ENCODE data around the gene PIPOX.

PIPOX gene

DNA sequence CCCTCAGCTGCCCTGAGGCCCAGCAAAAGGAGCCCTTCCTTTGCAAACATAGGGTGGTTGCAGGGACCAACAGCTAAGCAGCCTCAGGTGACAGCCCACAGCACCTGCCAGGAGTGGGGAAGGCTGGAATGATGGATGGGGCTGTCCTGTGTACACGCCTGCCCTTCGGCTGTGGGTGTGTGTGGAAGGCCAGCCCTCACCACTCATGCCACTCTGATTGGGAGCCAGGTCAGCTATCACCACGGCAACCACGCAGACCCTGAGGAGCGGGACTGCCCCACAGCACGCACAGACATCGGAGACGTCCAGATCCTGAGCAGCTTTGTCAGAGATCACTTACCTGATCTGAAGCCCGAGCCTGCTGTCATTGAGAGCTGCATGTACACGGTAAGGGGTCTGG, 11.9 kb downstream of the PIPOX start:
- Histone ChIP-seq H3K27ac (ENCODE audit: low read length) (no peak overlapping the region), H3K4me3 (ENCODE audit: low read length) (no peak overlapping the region), H3K9me3 (ENCODE audit: control insufficient read depth, low read depth, low read length) (no peaks in the 10 kb centered on the region), H3K36me3 (ENCODE audit: control insufficient read depth, low read depth, low read length) (no peaks in the 10 kb centered on the region), H3K9ac (ENCODE audit: low read length) (no peak overlapping the region), H3K4me1 (ENCODE audit: control insufficient read depth, low read depth, low read length) (no peaks in the 10 kb centered on the region), H3K27me3 (ENCODE audit: control insufficient read depth, insufficient read depth, low read length) (no peaks in the 10 kb centered on the region)

DNA sequence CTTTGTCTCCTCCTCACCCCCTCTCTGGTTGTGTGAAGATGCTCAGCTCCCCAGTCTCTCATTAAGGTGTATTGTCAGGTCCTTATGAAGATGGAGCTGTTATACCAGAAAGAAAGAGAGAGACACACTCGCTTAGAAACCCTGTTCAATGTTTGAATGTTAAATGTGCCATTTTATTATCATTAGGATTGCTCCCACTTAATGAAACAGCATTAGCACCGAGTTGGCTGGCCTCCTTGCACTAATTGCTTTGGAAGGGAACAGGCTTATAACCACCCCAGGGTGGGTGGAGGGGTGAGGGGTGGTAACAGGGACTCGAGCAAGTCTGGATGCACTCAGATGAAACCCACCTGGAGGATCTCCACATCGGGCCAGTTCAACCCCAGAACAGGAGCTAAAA, 14.4 kb downstream of the PIPOX start:
- H3K4me3 ChIP-seq (ENCODE audit: low read length) = no peak overlapping the region
- H3K27ac ChIP-seq (ENCODE audit: low read length) = no peak overlapping the region
- no peak overlapping the region for H3K9ac ChIP-seq (ENCODE audit: low read length)
- peaks cover 22% of the 10 kb centered on the region for H3K4me1 ChIP-seq (ENCODE audit: control insufficient read depth, low read depth, low read length)
- no peaks in the 10 kb centered on the region for H3K36me3 ChIP-seq (ENCODE audit: control insufficient read depth, low read depth, low read length)
- H3K27me3 ChIP-seq (ENCODE audit: control insufficient read depth, insufficient read depth, low read length) = no peaks in the 10 kb centered on the region
- no peaks in the 10 kb centered on the region for H3K9me3 ChIP-seq (ENCODE audit: control insufficient read depth, low read depth, low read length)

DNA sequence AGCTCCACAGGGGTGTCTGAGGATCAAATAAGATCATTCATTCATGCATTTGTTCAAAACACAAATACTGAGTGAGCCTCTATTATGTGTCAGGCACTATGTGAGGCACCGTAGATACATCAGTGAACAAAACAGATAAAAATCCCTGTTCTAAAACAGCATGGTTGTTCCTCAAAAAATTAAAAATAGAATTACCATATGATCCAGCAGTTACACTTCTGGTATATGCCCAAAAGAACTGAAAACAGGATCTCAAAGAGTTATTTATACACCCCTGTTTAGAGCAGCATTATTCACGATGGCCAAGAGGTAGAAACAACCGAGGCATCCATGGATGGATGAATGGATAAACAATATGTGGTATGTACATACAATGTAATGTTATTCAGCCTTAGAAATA, 15.4 kb downstream of the PIPOX start:
- Histone ChIP-seq H3K27ac (ENCODE audit: low read length) (no peak overlapping the region), H3K9me3 (ENCODE audit: control insufficient read depth, low read depth, low read length) (no peaks in the 10 kb centered on the region), H3K4me3 (ENCODE audit: low read length) (no peak overlapping the region), H3K4me1 (ENCODE audit: control insufficient read depth, low read depth, low read length) (peaks cover 29% of the 10 kb centered on the region), H3K36me3 (ENCODE audit: control insufficient read depth, low read depth, low read length) (no peaks in the 10 kb centered on the region), H3K27me3 (ENCODE audit: control insufficient read depth, insufficient read depth, low read length) (no peaks in the 10 kb centered on the region), H3K9ac (ENCODE audit: low read length) (no peak overlapping the region)

DNA sequence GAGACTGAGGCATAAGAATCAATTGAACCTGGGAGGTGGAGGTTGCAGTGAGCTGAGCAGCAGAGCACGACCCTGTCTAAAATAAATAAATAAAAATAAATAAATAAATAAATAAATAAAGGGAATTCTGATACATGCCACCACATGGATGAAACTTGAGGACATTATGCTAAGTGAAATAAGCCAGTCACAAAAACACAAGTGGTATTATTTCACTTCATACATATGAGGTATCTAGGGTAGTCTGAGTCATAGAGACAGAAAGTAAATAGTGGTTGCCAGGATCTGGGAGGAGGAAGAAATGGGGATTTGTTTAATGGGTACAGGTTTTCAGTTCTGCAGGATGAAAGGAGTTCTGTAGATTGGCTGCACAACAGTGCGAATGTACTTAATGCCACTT, 16.3 kb downstream of the PIPOX start:
- H3K9me3 ChIP-seq (ENCODE audit: control insufficient read depth, low read depth, low read length) = no peaks in the 10 kb centered on the region
- H3K4me1 ChIP-seq (ENCODE audit: control insufficient read depth, low read depth, low read length) = peaks cover 29% of the 10 kb centered on the region
- no peak overlapping the region for H3K4me3 ChIP-seq (ENCODE audit: low read length)
- H3K36me3 ChIP-seq (ENCODE audit: control insufficient read depth, low read depth, low read length) = no peaks in the 10 kb centered on the region
- H3K27ac ChIP-seq (ENCODE audit: low read length) = no peak overlapping the region
- H3K27me3 ChIP-seq (ENCODE audit: control insufficient read depth, insufficient read depth, low read length) = no peaks in the 10 kb centered on the region
- no peak overlapping the region for H3K9ac ChIP-seq (ENCODE audit: low read length)

DNA sequence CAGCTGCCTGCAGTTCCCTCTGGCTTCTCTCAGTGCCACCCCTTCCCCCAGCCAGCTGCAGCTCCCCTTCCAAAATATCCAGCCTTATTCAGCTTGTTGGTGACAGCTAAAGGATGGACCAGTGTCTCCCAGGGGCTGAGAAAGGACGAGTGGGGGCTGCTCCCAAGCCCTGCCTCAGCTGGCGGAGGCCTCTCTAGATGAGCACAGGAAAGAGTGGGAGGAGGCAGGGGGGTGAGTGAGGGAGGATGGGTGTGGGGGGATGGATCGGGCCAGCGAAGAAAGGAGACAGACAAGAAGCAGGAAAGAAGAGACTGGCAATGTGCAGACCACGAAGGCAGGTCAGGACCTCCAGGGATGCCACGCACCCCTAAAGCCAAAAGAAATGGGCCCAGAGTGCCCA, 17.5 kb downstream of the PIPOX start:
- Histone ChIP-seq H3K27ac (ENCODE audit: low read length) (no peak overlapping the region), H3K4me1 (ENCODE audit: control insufficient read depth, low read depth, low read length) (peaks cover 29% of the 10 kb centered on the region), H3K4me3 (ENCODE audit: low read length) (no peak overlapping the region), H3K9me3 (ENCODE audit: control insufficient read depth, low read depth, low read length) (no peaks in the 10 kb centered on the region), H3K36me3 (ENCODE audit: control insufficient read depth, low read depth, low read length) (no peaks in the 10 kb centered on the region), H3K9ac (ENCODE audit: low read length) (no peak overlapping the region), H3K27me3 (ENCODE audit: control insufficient read depth, insufficient read depth, low read length) (no peaks in the 10 kb centered on the region)

DNA sequence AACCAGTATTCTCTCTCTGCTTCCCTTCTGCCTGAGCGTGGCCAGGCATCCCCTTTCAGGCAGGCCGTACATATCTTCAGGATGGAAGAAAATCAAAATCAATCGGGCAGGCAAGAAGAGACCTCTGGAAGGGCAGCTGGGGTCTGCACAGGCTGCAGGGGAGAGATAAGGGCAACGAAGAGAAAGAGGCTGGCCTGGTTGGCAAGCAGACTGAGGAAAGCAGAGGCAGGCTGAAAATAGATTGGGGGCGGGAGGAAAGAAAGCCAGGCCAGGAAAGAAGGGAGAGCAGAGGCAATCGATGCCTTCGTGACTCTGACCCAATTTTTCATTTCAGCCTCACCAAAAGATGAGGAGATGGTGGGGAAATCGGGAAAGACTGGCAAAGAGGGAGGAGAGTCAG, 18.1 kb downstream of the PIPOX start:
- peaks cover 29% of the 10 kb centered on the region for H3K4me1 ChIP-seq (ENCODE audit: control insufficient read depth, low read depth, low read length)
- H3K36me3 ChIP-seq (ENCODE audit: control insufficient read depth, low read depth, low read length) = no peaks in the 10 kb centered on the region
- no peak overlapping the region for H3K27ac ChIP-seq (ENCODE audit: low read length)
- no peak overlapping the region for H3K9ac ChIP-seq (ENCODE audit: low read length)
- H3K27me3 ChIP-seq (ENCODE audit: control insufficient read depth, insufficient read depth, low read length) = no peaks in the 10 kb centered on the region
- no peak overlapping the region for H3K4me3 ChIP-seq (ENCODE audit: low read length)
- H3K9me3 ChIP-seq (ENCODE audit: control insufficient read depth, low read depth, low read length) = no peaks in the 10 kb centered on the region

DNA sequence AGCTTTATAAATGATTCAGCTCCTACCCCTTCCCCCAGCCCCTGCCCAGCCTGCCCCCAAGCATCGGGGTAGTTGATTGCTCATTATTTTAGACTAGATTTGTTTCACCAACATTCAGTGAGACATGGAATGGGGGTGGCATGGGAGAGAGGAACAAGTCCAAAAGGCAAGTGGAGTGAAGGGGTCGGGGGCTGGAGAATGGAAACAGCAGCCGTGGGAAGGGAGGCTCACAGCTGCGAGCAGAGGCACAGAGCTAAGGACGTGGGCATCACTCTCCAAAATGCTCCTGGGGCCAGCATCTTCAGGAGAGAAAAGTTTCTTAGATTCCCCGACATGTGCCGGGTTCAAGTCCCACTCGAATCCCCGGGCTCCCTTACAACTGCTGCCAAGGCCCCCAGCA, 19.3 kb downstream of the PIPOX start:
- Histone ChIP-seq H3K4me3 (ENCODE audit: low read length) (no peak overlapping the region), H3K27me3 (ENCODE audit: control insufficient read depth, insufficient read depth, low read length) (no peaks in the 10 kb centered on the region), H3K9ac (ENCODE audit: low read length) (no peak overlapping the region), H3K4me1 (ENCODE audit: control insufficient read depth, low read depth, low read length) (peaks cover 34% of the 10 kb centered on the region), H3K9me3 (ENCODE audit: control insufficient read depth, low read depth, low read length) (no peaks in the 10 kb centered on the region), H3K27ac (ENCODE audit: low read length) (no peak overlapping the region), H3K36me3 (ENCODE audit: control insufficient read depth, low read depth, low read length) (no peaks in the 10 kb centered on the region)

DNA sequence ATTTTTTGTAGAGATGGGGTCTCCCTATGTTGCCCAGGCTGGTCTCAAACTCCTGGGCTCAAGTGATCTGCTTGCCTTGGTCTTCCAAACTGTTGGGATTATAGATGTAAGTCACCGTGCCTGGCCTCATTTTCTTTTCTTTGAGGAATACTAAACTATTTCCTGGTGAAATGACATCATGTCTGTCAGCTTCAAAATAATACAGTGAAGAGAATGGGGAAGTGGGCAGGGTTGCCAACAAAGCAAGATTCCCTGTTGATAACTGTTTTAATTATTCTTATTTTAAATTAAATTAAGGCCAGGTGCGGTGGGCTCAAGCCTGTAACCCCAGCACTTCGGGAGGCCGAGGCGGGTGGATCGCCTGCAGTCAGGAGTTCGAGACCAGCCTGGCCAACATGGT, 21.1 kb downstream of the PIPOX start:
- H3K27ac ChIP-seq (ENCODE audit: low read length) = no peak overlapping the region
- no peaks in the 10 kb centered on the region for H3K27me3 ChIP-seq (ENCODE audit: control insufficient read depth, insufficient read depth, low read length)
- H3K9me3 ChIP-seq (ENCODE audit: control insufficient read depth, low read depth, low read length) = no peaks in the 10 kb centered on the region
- peaks cover 34% of the 10 kb centered on the region for H3K4me1 ChIP-seq (ENCODE audit: control insufficient read depth, low read depth, low read length)
- H3K36me3 ChIP-seq (ENCODE audit: control insufficient read depth, low read depth, low read length) = no peaks in the 10 kb centered on the region
- no peak overlapping the region for H3K9ac ChIP-seq (ENCODE audit: low read length)
- H3K4me3 ChIP-seq (ENCODE audit: low read length) = no peak overlapping the region

DNA sequence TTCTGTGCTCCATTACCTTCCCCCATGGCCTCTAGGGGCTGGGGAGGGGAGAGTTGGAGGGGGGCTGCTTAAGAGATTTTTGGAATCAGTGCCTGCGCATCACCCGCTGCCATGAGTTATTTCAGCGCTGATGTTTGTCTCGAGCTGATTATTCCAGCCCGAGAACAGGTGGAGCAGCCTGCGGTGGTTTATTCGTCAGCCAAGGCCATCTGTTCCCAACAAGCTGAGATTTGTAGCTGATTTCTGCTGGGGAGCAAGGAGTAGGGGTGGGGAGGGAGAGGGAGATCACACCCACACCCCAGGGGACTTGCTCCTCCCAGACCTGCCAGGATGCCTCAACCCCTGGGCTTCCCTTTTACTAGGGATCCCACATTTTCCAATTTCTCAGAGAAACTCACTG, 23.1 kb downstream of the PIPOX start:
- H3K27ac ChIP-seq (ENCODE audit: low read length) = no peak overlapping the region

DNA sequence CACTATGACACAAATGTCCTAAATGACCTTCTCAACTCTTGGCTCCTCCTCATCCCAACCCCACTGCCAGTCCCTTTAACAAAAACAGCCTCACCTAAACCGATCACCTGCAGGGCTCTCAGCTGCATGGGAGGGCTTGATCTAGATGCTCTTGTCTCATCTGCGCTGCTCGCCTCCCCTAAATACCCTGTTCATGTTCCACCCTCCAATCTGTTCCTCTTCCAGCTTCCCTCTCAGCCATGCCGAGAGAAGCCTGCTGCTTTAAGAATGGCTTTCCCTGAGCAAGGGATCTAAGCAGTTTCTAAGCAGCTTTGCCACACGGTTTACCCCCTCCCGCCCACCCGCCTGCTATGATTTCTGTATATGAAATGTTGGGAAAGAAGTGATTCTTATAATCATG, 23.7 kb downstream of the PIPOX start:
- no peak overlapping the region for H3K27ac ChIP-seq (ENCODE audit: low read length)
- no peaks in the 10 kb centered on the region for H3K27me3 ChIP-seq (ENCODE audit: control insufficient read depth, insufficient read depth, low read length)
- peaks cover 27% of the 10 kb centered on the region for H3K4me1 ChIP-seq (ENCODE audit: control insufficient read depth, low read depth, low read length)
- no peaks in the 10 kb centered on the region for H3K9me3 ChIP-seq (ENCODE audit: control insufficient read depth, low read depth, low read length)
- no peak overlapping the region for H3K4me3 ChIP-seq (ENCODE audit: low read length)
- no peaks in the 10 kb centered on the region for H3K36me3 ChIP-seq (ENCODE audit: control insufficient read depth, low read depth, low read length)
- H3K9ac ChIP-seq (ENCODE audit: low read length) = no peak overlapping the region

More for the DNA sequence above, 23.1 kb downstream of the PIPOX start:
- Histone ChIP-seq H3K27me3 (ENCODE audit: control insufficient read depth, insufficient read depth, low read length) (no peaks in the 10 kb centered on the region), H3K4me3 (ENCODE audit: low read length) (no peak overlapping the region), H3K9me3 (ENCODE audit: control insufficient read depth, low read depth, low read length) (no peaks in the 10 kb centered on the region), H3K9ac (ENCODE audit: low read length) (no peak overlapping the region), H3K36me3 (ENCODE audit: control insufficient read depth, low read depth, low read length) (no peaks in the 10 kb centered on the region), H3K4me1 (ENCODE audit: control insufficient read depth, low read depth, low read length) (peaks cover 32% of the 10 kb centered on the region)

DNA sequence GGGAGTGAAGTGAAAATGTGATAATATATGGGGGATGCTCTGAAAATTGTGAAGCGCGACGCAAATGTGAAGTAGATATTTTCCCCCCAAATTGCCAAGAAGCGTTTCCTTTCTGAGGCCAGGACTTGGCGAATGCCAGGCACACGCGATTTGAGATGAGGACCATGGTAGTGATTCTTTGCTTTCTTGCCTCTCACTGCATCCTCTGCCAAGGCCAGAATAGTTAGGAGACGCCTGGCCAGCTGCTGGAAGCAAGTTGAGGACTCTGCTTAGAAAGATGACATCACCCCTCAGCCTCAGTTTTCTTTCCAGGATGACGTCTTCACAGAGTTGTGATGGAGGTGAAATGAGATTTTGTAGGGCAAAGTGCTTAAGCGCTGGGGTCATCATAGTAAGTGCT, 25.9 kb downstream of the PIPOX start:
- no peaks in the 10 kb centered on the region for H3K9me3 ChIP-seq (ENCODE audit: control insufficient read depth, low read depth, low read length)
- H3K27ac ChIP-seq (ENCODE audit: low read length) = no peak overlapping the region
- no peak overlapping the region for H3K4me3 ChIP-seq (ENCODE audit: low read length)
- H3K4me1 ChIP-seq (ENCODE audit: control insufficient read depth, low read depth, low read length) = peaks cover 15% of the 10 kb centered on the region
- no peak overlapping the region for H3K9ac ChIP-seq (ENCODE audit: low read length)
- no peaks in the 10 kb centered on the region for H3K27me3 ChIP-seq (ENCODE audit: control insufficient read depth, insufficient read depth, low read length)
- no peaks in the 10 kb centered on the region for H3K36me3 ChIP-seq (ENCODE audit: control insufficient read depth, low read depth, low read length)

DNA sequence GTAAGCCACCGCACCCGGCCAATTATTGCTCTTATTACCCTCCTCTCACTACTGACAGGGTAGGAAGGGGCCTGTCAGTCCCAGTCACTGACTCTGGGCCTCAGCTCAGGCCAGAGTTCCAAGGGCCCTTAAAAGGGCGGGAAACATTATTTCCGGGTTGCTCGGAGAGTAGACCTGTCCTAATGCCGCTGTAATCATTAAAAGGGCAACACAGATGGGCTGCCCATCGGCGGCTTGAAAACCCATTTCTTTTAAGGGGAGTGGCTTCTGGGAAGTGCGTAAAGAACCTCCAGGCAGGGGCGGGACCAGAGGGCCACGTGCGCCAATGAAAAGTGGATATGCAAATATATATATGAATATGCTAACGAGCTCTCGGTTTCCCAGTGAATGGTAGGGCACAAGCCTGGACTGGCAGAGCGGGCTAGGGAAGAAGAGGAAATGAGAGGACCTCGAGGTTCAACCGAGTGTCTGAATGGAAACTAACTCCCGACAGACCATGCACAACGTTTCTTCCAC, 26.6 kb downstream of the PIPOX start:
- no peak overlapping the region for H3K4me3 ChIP-seq (ENCODE audit: low read length)
- H3K9me3 ChIP-seq (ENCODE audit: control insufficient read depth, low read depth, low read length) = no peaks in the 10 kb centered on the region
- no peak overlapping the region for H3K9ac ChIP-seq (ENCODE audit: low read length)
- peaks cover 15% of the 10 kb centered on the region for H3K4me1 ChIP-seq (ENCODE audit: control insufficient read depth, low read depth, low read length)
- H3K27me3 ChIP-seq (ENCODE audit: control insufficient read depth, insufficient read depth, low read length) = no peaks in the 10 kb centered on the region
- no peak overlapping the region for H3K27ac ChIP-seq (ENCODE audit: low read length)
- H3K36me3 ChIP-seq (ENCODE audit: control insufficient read depth, low read depth, low read length) = no peaks in the 10 kb centered on the region

Measured in iPS-18a (cell line).